GM23338 (cell line): ENCODE results near the gene ARPC1A. TPM values are rescaled to one million over a fixed set of nuclear protein-coding genes. Genes with fewer than 3 reads are reported as not detected.
"Not testable (repeated sequence)": the region's sequence is repeated elsewhere in the genome, so short reads cannot be mapped to it uniquely, and the experiment has no call there.

Experiments
- ATAC-seq: fragments of 200-7000 bp; cut with Tn5 transposase; 3 replicates; pipeline ENCODE4 v1.9.1; 2020
- DNase-seq: peaks from one replicate; pipeline ENCODE4 v3.0.0-alpha.2; 2015; ENCODE audit warnings: low spot score
- H2AFZ ChIP-seq: fragments of 200-600 bp; sonication (generic); 2 replicates; pipeline ENCODE4 v1.8.0; 2016; ENCODE audit warnings: antibody characterized with exemption, mild to moderate bottlenecking, moderate library complexity
- H3F3A ChIP-seq: fragments of 200-600 bp; sonication (generic); replicated peaks from 2 replicates; pipeline ENCODE4 v1.8.0; 2017; ENCODE audit warnings: antibody characterized with exemption, mixed run types, low read depth
- H3K27ac ChIP-seq: fragments of 200-600 bp; sonication (generic); 2 replicates; pipeline ENCODE4 v1.6.1; 2016; ENCODE audit warnings: low read depth
- H3K27me3 ChIP-seq: fragments of 200-600 bp; sonication (generic); 2 replicates; pipeline ENCODE4 v1.8.0; 2016; ENCODE audit warnings: mild to moderate bottlenecking, mixed run types, moderate library complexity; ENCODE audit not compliant: insufficient read depth
- H3K36me3 ChIP-seq: fragments of 200-600 bp; sonication (generic); 2 replicates; pipeline ENCODE4 v1.8.0; 2016; ENCODE audit warnings: mild to moderate bottlenecking; ENCODE audit not compliant: insufficient read depth
- H3K4me1 ChIP-seq: fragments of 200-600 bp; sonication (generic); 2 replicates; pipeline ENCODE4 v1.8.0; 2016; ENCODE audit warnings: mild to moderate bottlenecking, moderate library complexity; ENCODE audit not compliant: insufficient read depth
- H3K4me2 ChIP-seq: fragments of 200-600 bp; sonication (generic); 2 replicates; pipeline ENCODE4 v1.7.1; 2017; ENCODE audit warnings: mixed run types
- H3K4me3 ChIP-seq: fragments of 200-600 bp; sonication (generic); 2 replicates; pipeline ENCODE4 v1.6.1; 2016; ENCODE audit warnings: mixed run types
- H3K79me2 ChIP-seq: fragments of 200-600 bp; sonication (generic); replicated peaks from 2 replicates; pipeline ENCODE4 v1.8.0; 2017; ENCODE audit warnings: mild to moderate bottlenecking; ENCODE audit not compliant: insufficient read depth
- H3K9me2 ChIP-seq: fragments of 200-600 bp; sonication (generic); 2 replicates; pipeline ENCODE4 v1.8.0; 2017; ENCODE audit not compliant: insufficient read depth
- H4K20me1 ChIP-seq: fragments of 200-600 bp; sonication (generic); replicated peaks from 2 replicates; pipeline ENCODE4 v1.8.0; 2017; ENCODE audit warnings: mild to moderate bottlenecking; ENCODE audit not compliant: insufficient read depth
- H3K27ac Mint-ChIP-seq: 2 replicates; pipeline ENCODE4 v1.8.0; 2020; ENCODE audit warnings: inconsistent platforms, mild to moderate bottlenecking, moderate library complexity, mixed read lengths
- H3K27me3 Mint-ChIP-seq: 3 replicates; pipeline ENCODE4 v1.8.0; 2022; ENCODE audit warnings: low read depth, mild to moderate bottlenecking, moderate library complexity, mixed read lengths, inconsistent platforms; ENCODE audit not compliant: insufficient read depth, poor library complexity
- H3K36me3 Mint-ChIP-seq: 3 replicates; pipeline ENCODE4 v1.8.0; 2021; ENCODE audit warnings: low read depth, mild to moderate bottlenecking, inconsistent platforms, moderate library complexity, mixed read lengths
- H3K4me1 Mint-ChIP-seq: 3 replicates; pipeline ENCODE4 v1.8.0; 2020; ENCODE audit warnings: mild to moderate bottlenecking, inconsistent platforms, mixed read lengths
- H3K4me3 Mint-ChIP-seq: 3 replicates; pipeline ENCODE4 v1.8.0; 2021; ENCODE audit warnings: moderate library complexity, mild to moderate bottlenecking, inconsistent platforms, mixed read lengths
- H3K9me3 Mint-ChIP-seq: 3 replicates; pipeline ENCODE4 v1.8.0; 2020; ENCODE audit warnings: moderate library complexity, mild to moderate bottlenecking, inconsistent platforms, mixed read lengths
- JUNB ChIP-seq: IDR thresholded peaks from one replicate; pipeline ENCODE4 v1.6.1; 2016; ENCODE audit warnings: antibody characterized with exemption; ENCODE audit not compliant: unreplicated experiment
- NANOG ChIP-seq: IDR thresholded peaks from 2 replicates; pipeline ENCODE4 v1.6.1; 2016; ENCODE audit warnings: antibody characterized with exemption, borderline replicate concordance
- POLR2AphosphoS5 ChIP-seq: IDR thresholded peaks from 2 replicates; pipeline ENCODE4 v1.6.1; 2016; ENCODE audit warnings: antibody characterized with exemption, low read depth
- STAT1 ChIP-seq: IDR thresholded peaks from one replicate; pipeline ENCODE4 v1.6.1; 2016; ENCODE audit warnings: antibody characterized with exemption; ENCODE audit not compliant: unreplicated experiment
- polyA plus RNA-seq: library from polyadenylated mRNA; unstranded; fragments of >200 nt; fragmentation: Nextera tagmentation; extraction: Ambion mirVana; gene quantifications from 2 replicates; pipeline ENCODE4 v1.2.1, GENCODE V29; 2016
- total RNA-seq: library from RNA; depleted of rRNA; stranded (reverse); fragments of >200 nt; shearing (Covaris generic); gene quantifications from 2 replicates; pipeline ENCODE4 v1.2.3, GENCODE V29; 2014
- TF ChIP-seq, protein P1 (sequence below): IDR thresholded peaks from one replicate; pipeline ENCODE4 v1.6.1; 2018; ENCODE audit warnings: antibody characterized with exemption; ENCODE audit not compliant: unreplicated experiment
- TF ChIP-seq, protein P2 (sequence below): IDR thresholded peaks from 2 replicates; pipeline ENCODE4 v1.6.1; 2016; ENCODE audit warnings: antibody characterized with exemption
- TF ChIP-seq, protein P3 (sequence below): fragments of 250-450 bp; sonication (Bioruptor Pico); IDR thresholded peaks from 2 replicates; pipeline ENCODE4 v1.5.0; 2020; ENCODE audit warnings: mild to moderate bottlenecking, moderate library complexity
- TF ChIP-seq, protein P4 (sequence below), 2 experiments: fragments of 200-600 bp in 1 of 2; sonication (generic) in 1 of 2; conservative IDR thresholded peaks; 2 replicates each; pipeline versions ENCODE4 v1.5.1 to v1.6.1; 2016 to 2017; ENCODE audit warnings: antibody characterized with exemption in 2 of 2, low read depth in 2 of 2, mild to moderate bottlenecking in 2 of 2, moderate library complexity in 1 of 2

ARPC1A gene
- total and polyA plus RNA-seq, 2 experiments from 2014 or later: 108 to 210 TPM

DNA sequence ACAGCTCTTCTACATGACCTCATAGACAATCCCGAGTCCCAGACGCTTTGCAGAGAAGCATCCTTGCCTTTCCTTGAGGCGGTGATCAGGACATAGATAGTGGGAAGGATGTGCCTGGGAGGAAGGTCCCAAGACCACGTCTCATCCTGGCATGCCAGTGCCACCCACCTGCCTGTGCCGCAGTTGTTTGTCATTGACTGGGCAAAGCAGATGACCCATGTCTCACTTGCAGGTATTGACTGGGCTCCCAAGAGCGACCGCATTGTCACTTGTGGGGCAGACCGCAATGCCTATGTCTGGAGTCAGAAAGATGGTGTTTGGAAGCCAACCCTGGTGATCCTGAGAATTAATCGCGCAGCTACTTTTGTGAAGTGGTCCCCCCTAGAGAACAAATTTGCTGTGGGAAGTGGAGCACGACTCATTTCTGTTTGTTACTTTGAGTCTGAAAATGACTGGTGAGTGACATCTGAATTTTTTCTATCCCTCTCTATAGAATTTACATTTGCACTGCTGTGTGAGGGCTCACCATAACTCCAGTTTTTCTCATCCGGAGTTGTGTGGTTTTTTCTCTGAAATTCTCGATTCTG, 18.5 kb downstream of the ARPC1A start (continued):
- TF ChIP-seq, protein P1, sequence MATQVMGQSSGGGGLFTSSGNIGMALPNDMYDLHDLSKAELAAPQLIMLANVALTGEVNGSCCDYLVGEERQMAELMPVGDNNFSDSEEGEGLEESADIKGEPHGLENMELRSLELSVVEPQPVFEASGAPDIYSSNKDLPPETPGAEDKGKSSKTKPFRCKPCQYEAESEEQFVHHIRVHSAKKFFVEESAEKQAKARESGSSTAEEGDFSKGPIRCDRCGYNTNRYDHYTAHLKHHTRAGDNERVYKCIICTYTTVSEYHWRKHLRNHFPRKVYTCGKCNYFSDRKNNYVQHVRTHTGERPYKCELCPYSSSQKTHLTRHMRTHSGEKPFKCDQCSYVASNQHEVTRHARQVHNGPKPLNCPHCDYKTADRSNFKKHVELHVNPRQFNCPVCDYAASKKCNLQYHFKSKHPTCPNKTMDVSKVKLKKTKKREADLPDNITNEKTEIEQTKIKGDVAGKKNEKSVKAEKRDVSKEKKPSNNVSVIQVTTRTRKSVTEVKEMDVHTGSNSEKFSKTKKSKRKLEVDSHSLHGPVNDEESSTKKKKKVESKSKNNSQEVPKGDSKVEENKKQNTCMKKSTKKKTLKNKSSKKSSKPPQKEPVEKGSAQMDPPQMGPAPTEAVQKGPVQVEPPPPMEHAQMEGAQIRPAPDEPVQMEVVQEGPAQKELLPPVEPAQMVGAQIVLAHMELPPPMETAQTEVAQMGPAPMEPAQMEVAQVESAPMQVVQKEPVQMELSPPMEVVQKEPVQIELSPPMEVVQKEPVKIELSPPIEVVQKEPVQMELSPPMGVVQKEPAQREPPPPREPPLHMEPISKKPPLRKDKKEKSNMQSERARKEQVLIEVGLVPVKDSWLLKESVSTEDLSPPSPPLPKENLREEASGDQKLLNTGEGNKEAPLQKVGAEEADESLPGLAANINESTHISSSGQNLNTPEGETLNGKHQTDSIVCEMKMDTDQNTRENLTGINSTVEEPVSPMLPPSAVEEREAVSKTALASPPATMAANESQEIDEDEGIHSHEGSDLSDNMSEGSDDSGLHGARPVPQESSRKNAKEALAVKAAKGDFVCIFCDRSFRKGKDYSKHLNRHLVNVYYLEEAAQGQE: no peak
- no peak for TF ChIP-seq JUNB
- no peak for TF ChIP-seq NANOG

DNA sequence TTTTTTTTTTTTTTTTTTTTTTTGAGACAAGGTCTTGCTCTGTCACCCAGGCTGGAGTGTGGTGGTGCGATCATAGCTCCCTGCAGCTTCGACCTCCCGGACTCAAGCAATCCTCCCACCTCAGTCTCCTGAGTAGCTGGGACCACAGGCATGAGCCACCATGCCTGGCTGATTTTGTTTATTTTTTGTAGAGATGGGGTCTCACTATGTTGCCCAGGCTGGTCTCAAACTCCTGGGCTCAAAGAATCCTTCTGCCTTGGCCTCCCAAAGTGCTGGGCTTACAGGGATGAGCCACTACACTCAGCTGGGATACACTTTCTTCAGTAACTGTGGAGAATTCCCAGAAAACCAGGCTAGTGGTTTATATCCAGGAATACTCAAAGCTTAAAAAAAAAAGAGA, 24.9 kb downstream of the ARPC1A start:
- not testable (repeated sequence) for H3K4me3 Mint-ChIP-seq, H3K27me3 Mint-ChIP-seq, H3K27ac ChIP-seq, H3K4me3 ChIP-seq, H3K4me2 ChIP-seq, H3K9me3 Mint-ChIP-seq, DNase-seq, H3K9me2 ChIP-seq, H3K79me2 ChIP-seq, H2AFZ ChIP-seq, ATAC-seq, H3F3A ChIP-seq, H3K27ac Mint-ChIP-seq, H4K20me1 ChIP-seq, H3K27me3 ChIP-seq, H3K4me1 ChIP-seq, H3K4me1 Mint-ChIP-seq
- peaks cover 37% of the 10 kb centered on the region for H3K36me3 Mint-ChIP-seq
- peaks cover 28% of the 10 kb centered on the region for H3K36me3 ChIP-seq

DNA sequence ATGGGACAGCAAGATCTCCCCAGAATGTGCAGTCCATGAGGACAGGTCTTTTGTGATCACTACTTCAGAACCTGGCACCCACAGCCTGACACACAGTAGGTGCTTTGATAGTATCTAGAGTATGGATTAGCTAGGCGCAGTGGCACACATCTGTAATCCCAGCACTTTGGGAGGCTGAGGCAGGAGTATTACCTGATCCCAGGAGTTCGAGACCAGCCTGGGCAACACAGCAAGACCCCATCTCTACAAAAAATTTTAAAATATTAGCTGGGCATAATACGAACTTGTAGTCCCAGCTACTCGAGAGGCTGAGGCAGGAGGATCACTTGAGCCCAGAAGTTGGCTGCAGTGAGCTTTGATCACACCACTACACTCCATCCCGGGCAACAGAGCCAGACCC, 26.5 kb downstream of the ARPC1A start:
- DNase-seq: no peak
- Histone ChIP-seq H3K27ac (no peak overlapping the region), H3K79me2 (no peaks in the 10 kb centered on the region), H3K36me3 (peaks cover 24% of the 10 kb centered on the region), H3F3A (no peaks in the 10 kb centered on the region), H3K4me2 (no peak overlapping the region), H3K4me1 (no peaks in the 10 kb centered on the region), H3K4me3 (no peak overlapping the region), H3K27me3 (no peaks in the 10 kb centered on the region), H4K20me1 (no peaks in the 10 kb centered on the region), H3K9me2 (no peaks in the 10 kb centered on the region), H2AFZ (no peak overlapping the region)
- Mint-ChIP-seq H3K9me3 (no peaks in the 10 kb centered on the region), H3K4me3 (no peak overlapping the region), H3K27ac (no peak overlapping the region), H3K36me3 (peaks cover 39% of the 10 kb centered on the region), H3K4me1 (no peaks in the 10 kb centered on the region), H3K27me3 (peaks cover 2% of the 10 kb centered on the region)
- no peak for ATAC-seq
- TF ChIP-seq, protein P2, sequence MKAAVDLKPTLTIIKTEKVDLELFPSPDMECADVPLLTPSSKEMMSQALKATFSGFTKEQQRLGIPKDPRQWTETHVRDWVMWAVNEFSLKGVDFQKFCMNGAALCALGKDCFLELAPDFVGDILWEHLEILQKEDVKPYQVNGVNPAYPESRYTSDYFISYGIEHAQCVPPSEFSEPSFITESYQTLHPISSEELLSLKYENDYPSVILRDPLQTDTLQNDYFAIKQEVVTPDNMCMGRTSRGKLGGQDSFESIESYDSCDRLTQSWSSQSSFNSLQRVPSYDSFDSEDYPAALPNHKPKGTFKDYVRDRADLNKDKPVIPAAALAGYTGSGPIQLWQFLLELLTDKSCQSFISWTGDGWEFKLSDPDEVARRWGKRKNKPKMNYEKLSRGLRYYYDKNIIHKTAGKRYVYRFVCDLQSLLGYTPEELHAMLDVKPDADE: no peak
- no peak for TF ChIP-seq POLR2AphosphoS5
- TF ChIP-seq, protein P3, sequence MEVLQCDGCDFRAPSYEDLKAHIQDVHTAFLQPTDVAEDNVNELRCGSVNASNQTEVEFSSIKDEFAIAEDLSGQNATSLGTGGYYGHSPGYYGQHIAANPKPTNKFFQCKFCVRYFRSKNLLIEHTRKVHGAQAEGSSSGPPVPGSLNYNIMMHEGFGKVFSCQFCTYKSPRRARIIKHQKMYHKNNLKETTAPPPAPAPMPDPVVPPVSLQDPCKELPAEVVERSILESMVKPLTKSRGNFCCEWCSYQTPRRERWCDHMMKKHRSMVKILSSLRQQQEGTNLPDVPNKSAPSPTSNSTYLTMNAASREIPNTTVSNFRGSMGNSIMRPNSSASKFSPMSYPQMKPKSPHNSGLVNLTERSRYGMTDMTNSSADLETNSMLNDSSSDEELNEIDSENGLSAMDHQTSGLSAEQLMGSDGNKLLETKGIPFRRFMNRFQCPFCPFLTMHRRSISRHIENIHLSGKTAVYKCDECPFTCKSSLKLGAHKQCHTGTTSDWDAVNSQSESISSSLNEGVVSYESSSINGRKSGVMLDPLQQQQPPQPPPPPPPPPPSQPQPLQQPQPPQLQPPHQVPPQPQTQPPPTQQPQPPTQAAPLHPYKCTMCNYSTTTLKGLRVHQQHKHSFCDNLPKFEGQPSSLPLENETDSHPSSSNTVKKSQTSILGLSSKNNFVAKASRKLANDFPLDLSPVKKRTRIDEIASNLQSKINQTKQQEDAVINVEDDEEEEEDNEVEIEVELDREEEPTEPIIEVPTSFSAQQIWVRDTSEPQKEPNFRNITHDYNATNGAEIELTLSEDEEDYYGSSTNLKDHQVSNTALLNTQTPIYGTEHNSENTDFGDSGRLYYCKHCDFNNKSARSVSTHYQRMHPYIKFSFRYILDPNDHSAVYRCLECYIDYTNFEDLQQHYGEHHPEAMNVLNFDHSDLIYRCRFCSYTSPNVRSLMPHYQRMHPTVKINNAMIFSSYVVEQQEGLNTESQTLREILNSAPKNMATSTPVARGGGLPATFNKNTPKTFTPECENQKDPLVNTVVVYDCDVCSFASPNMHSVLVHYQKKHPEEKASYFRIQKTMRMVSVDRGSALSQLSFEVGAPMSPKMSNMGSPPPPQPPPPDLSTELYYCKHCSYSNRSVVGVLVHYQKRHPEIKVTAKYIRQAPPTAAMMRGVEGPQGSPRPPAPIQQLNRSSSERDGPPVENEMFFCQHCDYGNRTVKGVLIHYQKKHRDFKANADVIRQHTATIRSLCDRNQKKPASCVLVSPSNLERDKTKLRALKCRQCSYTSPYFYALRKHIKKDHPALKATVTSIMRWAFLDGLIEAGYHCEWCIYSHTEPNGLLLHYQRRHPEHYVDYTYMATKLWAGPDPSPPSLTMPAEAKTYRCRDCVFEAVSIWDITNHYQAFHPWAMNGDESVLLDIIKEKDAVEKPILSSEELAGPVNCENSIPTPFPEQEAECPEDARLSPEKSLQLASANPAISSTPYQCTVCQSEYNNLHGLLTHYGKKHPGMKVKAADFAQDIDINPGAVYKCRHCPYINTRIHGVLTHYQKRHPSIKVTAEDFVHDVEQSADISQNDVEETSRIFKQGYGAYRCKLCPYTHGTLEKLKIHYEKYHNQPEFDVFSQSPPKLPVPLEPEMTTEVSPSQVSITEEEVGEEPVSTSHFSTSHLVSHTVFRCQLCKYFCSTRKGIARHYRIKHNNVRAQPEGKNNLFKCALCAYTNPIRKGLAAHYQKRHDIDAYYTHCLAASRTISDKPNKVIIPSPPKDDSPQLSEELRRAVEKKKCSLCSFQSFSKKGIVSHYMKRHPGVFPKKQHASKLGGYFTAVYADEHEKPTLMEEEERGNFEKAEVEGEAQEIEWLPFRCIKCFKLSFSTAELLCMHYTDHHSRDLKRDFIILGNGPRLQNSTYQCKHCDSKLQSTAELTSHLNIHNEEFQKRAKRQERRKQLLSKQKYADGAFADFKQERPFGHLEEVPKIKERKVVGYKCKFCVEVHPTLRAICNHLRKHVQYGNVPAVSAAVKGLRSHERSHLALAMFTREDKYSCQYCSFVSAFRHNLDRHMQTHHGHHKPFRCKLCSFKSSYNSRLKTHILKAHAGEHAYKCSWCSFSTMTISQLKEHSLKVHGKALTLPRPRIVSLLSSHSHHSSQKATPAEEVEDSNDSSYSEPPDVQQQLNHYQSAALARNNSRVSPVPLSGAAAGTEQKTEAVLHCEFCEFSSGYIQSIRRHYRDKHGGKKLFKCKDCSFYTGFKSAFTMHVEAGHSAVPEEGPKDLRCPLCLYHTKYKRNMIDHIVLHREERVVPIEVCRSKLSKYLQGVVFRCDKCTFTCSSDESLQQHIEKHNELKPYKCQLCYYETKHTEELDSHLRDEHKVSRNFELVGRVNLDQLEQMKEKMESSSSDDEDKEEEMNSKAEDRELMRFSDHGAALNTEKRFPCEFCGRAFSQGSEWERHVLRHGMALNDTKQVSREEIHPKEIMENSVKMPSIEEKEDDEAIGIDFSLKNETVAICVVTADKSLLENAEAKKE (CRISPR knock-in tag): no peak
- TF ChIP-seq, protein P4, sequence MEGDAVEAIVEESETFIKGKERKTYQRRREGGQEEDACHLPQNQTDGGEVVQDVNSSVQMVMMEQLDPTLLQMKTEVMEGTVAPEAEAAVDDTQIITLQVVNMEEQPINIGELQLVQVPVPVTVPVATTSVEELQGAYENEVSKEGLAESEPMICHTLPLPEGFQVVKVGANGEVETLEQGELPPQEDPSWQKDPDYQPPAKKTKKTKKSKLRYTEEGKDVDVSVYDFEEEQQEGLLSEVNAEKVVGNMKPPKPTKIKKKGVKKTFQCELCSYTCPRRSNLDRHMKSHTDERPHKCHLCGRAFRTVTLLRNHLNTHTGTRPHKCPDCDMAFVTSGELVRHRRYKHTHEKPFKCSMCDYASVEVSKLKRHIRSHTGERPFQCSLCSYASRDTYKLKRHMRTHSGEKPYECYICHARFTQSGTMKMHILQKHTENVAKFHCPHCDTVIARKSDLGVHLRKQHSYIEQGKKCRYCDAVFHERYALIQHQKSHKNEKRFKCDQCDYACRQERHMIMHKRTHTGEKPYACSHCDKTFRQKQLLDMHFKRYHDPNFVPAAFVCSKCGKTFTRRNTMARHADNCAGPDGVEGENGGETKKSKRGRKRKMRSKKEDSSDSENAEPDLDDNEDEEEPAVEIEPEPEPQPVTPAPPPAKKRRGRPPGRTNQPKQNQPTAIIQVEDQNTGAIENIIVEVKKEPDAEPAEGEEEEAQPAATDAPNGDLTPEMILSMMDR (conservative IDR thresholded peaks at IDR 0.05; ENCODE audit: low read depth in 2 of 2): no peak
- TF ChIP-seq STAT1: no peak
